HG02970 (cell line): Measurements from ENCODE around the gene RAD51B.

Experiments used
- ATAC-seq: cut with Tn5 transposase; IDR thresholded peaks from one replicate; pipeline ENCODE4 v1.9.1; 2021; ENCODE audit warnings: mild to moderate bottlenecking, moderate library complexity, moderate number of reproducible peaks; ENCODE audit not compliant: unreplicated experiment, low FRiP score

The RAD51B gene

GRCh38 chr14:68705741-68706283 is 886.2 kb downstream of the RAD51B start:
- no peak for ATAC-seq

- no peak for ATAC-seq
Measured at GRCh38 chr14:68707482-68707881, 887.9 kb downstream of the RAD51B start.

- ATAC-seq, result no peak
Measured at GRCh38 chr14:68708343-68708742, 888.8 kb downstream of the RAD51B start.

GRCh38 chr14:68709007-68709406 is 889.4 kb downstream of the RAD51B start:
- no peak for ATAC-seq

GRCh38 chr14:68710776-68711175 is 891.2 kb downstream of the RAD51B start:
- ATAC-seq, result no peak

- ATAC-seq, result no peak
Measured at GRCh38 chr14:68711561-68712309, 892.2 kb downstream of the RAD51B start.

- ATAC-seq, result no peak
Measured at GRCh38 chr14:68712703-68713370, 893.3 kb downstream of the RAD51B start.

- no peak for ATAC-seq
Measured at GRCh38 chr14:68713782-68714181, 894.2 kb downstream of the RAD51B start.

GRCh38 chr14:68714991-68715924 is 895.7 kb downstream of the RAD51B start:
- ATAC-seq, result no peak

GRCh38 chr14:68716698-68717097 is 897.1 kb downstream of the RAD51B start:
- ATAC-seq, result no peak

GRCh38 chr14:68718023-68718990 is 898.7 kb downstream of the RAD51B start:
- ATAC-seq, result no peak

- ATAC-seq, result no peak
Measured at GRCh38 chr14:68719634-68720384, 900.2 kb downstream of the RAD51B start.

- no peak for ATAC-seq
Measured at GRCh38 chr14:68722186-68722585, 902.6 kb downstream of the RAD51B start.

GRCh38 chr14:68722968-68723566 is 903.5 kb downstream of the RAD51B start:
- ATAC-seq, result no peak

- ATAC-seq, result no peak
Measured at GRCh38 chr14:68723808-68724268, 904.3 kb downstream of the RAD51B start.

- ATAC-seq, result no peak
Measured at GRCh38 chr14:68724914-68725313, 905.3 kb downstream of the RAD51B start.

GRCh38 chr14:68726093-68726695 is 906.6 kb downstream of the RAD51B start:
- no peak for ATAC-seq
